GM12874 (cell line): ENCODE measurements around the gene IL17RD.

ENCODE experiments used
- CTCF ChIP-seq: IDR thresholded peaks from 2 replicates; pipeline ENCODE4 v1.5.1; 2011; ENCODE audit warnings: low read depth, mild to moderate bottlenecking, control low read depth, low read length, moderate library complexity; ENCODE audit not compliant: insufficient read depth

The IL17RD gene

GRCh38 chr3:57127891-57128518 lies 37.1 kb downstream of the IL17RD start:
- no peak for TF ChIP-seq CTCF

GRCh38 chr3:57126244-57126643 lies 38.9 kb downstream of the IL17RD start:
- no peak for TF ChIP-seq CTCF

GRCh38 chr3:57120451-57121174 lies 44.5 kb downstream of the IL17RD start:
- no peak for TF ChIP-seq CTCF

GRCh38 chr3:57120040-57120439 lies 45.1 kb downstream of the IL17RD start:
- no peak for TF ChIP-seq CTCF

- no peak for TF ChIP-seq CTCF
These were observed 46.9 kb downstream of the IL17RD start for GRCh38 chr3:57118254-57118653.

GRCh38 chr3:57116501-57116900 lies 48.7 kb downstream of the IL17RD start:
- TF ChIP-seq CTCF, result no peak

- TF ChIP-seq CTCF, result peak; percentile 29; the same call in 1 of the 2 replicates
These were observed 52.9 kb downstream of the IL17RD start for GRCh38 chr3:57112206-57112605.
